ENCODE results near the gene DEFB108B. TPM values are rescaled to one million over a fixed set of nuclear protein-coding genes. Genes with fewer than 3 reads are reported as not detected.
"Not testable (repeated sequence)": the region's sequence is repeated elsewhere in the genome, so short reads cannot be mapped to it uniquely, and the experiment has no call there.

The DEFB108B gene
- total RNA-seq, 1 experiment from 2014 or later = not detected

DNA sequence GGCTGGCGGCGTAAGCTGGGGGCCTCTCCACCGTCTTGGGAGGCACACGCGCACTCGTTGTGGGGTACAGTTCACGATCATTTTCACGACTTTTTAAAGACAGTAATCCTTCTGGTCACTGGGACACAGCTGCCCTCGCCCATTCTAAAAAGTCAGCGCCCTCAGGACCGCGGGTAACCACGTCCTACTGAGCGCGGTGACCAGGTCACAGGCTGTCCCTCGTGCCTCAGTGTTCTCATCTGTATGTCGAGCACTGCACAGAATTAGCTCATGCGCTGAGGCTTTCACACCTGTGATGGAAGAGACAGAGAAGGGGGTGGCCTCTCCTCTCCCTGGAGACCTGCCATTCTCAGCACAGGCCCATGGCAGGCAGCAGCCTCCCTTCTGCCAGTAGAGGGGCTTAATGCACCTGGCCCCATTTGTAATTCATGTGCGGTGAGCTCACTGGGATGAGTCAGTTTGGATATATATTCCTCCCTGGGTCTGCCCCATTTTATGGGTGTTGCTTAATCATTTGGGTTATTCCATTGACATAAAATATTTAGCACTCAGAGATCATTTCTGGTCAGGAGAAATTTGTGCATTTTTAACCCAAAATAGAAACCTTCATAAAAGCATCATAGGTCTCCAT lies 45.1 kb upstream of the DEFB108B start:
- POLR2A ChIA-PET, H3K9me3 Mint-ChIP-seq: not testable (repeated sequence)
- H3K27ac Mint-ChIP-seq = peak overlapping the region; percentile 94

DNA sequence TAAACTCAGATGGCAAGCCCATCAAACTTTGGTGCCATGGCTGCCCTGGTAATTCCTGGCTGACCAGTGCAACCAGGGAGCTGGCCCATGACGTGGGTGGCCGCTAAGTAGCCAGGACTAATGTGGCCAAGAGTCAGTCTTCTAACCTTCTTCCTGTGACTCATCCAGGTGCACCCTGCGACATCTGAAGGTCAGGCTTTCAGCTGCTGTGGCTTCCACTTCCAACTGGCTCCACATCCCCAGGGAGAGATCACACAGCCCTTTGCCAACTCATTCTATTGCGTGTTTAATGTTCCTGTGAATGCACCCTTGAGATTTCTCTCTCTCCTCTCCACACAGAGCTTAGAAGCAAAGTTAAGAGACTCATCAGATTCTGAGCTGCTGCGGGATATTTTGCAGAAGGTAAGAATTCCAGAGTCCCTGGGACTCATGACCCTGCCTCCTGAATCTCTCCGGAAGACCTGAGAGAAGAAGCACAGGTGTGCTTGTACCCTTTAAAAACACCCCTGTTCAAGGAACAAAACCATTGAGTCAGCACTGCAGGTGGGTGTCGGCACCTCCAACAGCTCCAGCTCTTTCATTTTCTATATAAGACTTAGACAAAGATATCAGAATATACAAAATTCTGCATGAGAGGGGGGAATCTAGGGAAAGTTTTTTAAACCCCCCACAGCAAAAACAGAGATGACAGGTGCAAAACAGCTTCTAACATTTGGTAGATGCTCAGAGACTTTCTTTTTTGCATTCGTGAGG lies 43.4 kb upstream of the DEFB108B start:
- DNase-seq (ENCODE audit: low spot score); H3K36me3 Mint-ChIP-seq; H3K4me3 Mint-ChIP-seq; POLR2A ChIA-PET; H3K27me3 Mint-ChIP-seq (ENCODE audit: low read depth); ATAC-seq; H3K27ac Mint-ChIP-seq; H3K9me3 Mint-ChIP-seq: not testable (repeated sequence)
- CTCF ChIA-PET = interaction anchor here (1.1 kb wide), 1 partner anchor 11 kb away, joined by 4 read pairs; no protein-coding TSS in a partner anchor
- peaks cover 20% of the 10 kb centered on the region for H3K4me1 Mint-ChIP-seq

More for the DNA sequence above, 45.1 kb upstream of the DEFB108B start:
- H3K4me1 Mint-ChIP-seq = peaks cover 24% of the 10 kb centered on the region
- peak; percentile 44 for DNase-seq (ENCODE audit: low spot score)
- CTCF ChIA-PET = interaction anchor here (0.9 kb wide), 1 partner anchor 13 kb away, joined by 4 read pairs; no protein-coding TSS in a partner anchor
- H3K27me3 Mint-ChIP-seq (ENCODE audit: low read depth); H3K36me3 Mint-ChIP-seq; ATAC-seq: not testable (repeated sequence)
- H3K4me3 Mint-ChIP-seq = peak overlapping the region; percentile 94
- TF ChIP-seq RELA (CRISPR knock-in tag; IDR thresholded peaks at IDR 0.05; ENCODE audit: borderline replicate concordance) = peak; percentile 44; the same call in 1 of the 2 replicates
- 0 out of 2 replicates have a peak, but pooled peaks have one; percentile 4 for TF ChIP-seq TEAD4 (CRISPR knock-in tag; IDR thresholded peaks at IDR 0.05)
- 0 out of 2 replicates have a peak, but pooled peaks have one; percentile 30 for TF ChIP-seq MAX (CRISPR knock-in tag; IDR thresholded peaks at IDR 0.05)
- 0 out of 2 replicates have a peak, but pooled peaks have one; percentile 11 for TF ChIP-seq NR2C2 (CRISPR knock-in tag; IDR thresholded peaks at IDR 0.05)
- TF ChIP-seq TEAD1 (CRISPR knock-in tag; IDR thresholded peaks at IDR 0.05) = 0 out of 2 replicates have a peak, but pooled peaks have one; percentile 7
- TF ChIP-seq USF2 (CRISPR knock-in tag; IDR thresholded peaks at IDR 0.05) = 0 out of 2 replicates have a peak, but pooled peaks have one; percentile 0
- 0 out of 2 replicates have a peak, but pooled peaks have one; percentile 2 for TF ChIP-seq CREB1 (CRISPR knock-in tag; IDR thresholded peaks at IDR 0.05)

DNA sequence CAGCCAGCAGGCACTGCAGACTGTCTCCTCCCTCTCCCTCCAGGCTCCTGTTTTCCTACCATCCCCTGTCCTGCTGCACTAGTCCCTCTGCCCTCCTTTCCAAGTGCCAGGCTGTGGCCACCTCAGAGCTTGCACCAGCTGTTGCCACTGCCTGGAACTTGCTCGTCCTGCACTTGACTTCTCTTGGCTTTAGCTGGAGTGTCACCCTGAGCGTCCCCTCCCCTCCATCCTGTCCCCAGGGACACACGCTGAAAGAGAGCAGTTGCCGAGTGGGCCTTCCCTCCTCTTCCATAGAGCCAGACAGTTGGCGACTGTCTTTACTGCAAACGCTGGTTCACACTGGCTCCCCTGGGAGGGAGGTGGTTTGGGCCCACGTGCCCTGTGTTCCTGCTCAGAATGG lies 41.9 kb upstream of the DEFB108B start:
- H3K4me3 Mint-ChIP-seq; ATAC-seq; DNase-seq (ENCODE audit: low spot score); H3K27ac Mint-ChIP-seq; H3K36me3 Mint-ChIP-seq; POLR2A ChIA-PET; H3K9me3 Mint-ChIP-seq; H3K27me3 Mint-ChIP-seq (ENCODE audit: low read depth): not testable (repeated sequence)
- CTCF ChIA-PET = interaction anchor here (0.8 kb wide), 1 partner anchor 9 kb away, joined by 3 read pairs; no protein-coding TSS in a partner anchor
- H3K4me1 Mint-ChIP-seq = peaks cover 14% of the 10 kb centered on the region

DNA sequence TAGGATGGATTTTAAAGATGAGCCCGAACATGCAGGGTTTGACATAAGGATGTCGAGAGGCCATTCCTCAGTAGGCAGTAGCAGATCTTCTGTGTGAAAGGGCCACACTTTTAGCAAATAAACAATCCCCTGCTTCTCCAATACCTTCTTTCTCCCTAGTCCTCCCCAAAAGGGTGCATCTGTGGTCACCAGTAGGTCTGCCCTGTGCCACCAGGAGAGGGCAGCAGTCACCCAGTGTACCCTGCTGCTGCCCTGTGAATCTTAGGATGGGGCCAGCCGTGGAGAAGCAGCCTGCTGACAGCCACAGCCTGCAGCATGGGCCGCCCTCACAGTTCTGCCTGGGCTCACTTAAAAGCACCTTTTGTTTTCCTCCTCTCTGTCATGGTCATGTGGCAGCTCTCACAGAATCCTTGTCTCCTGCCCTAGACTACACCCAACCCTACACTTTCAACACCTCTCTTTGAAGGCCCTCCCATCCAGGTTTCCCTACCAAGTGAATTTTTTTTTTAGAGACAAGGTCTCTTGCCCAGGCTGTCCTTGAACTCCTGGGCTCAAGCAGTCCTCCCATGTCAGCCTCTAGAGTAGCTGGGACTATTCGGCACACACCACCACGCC lies 40.3 kb upstream of the DEFB108B start:
- ATAC-seq; H3K27ac Mint-ChIP-seq; CTCF ChIA-PET; H3K9me3 Mint-ChIP-seq; POLR2A ChIA-PET; H3K27me3 Mint-ChIP-seq (ENCODE audit: low read depth); H3K36me3 Mint-ChIP-seq; H3K4me3 Mint-ChIP-seq: not testable (repeated sequence)
- TF ChIP-seq, protein P1, sequence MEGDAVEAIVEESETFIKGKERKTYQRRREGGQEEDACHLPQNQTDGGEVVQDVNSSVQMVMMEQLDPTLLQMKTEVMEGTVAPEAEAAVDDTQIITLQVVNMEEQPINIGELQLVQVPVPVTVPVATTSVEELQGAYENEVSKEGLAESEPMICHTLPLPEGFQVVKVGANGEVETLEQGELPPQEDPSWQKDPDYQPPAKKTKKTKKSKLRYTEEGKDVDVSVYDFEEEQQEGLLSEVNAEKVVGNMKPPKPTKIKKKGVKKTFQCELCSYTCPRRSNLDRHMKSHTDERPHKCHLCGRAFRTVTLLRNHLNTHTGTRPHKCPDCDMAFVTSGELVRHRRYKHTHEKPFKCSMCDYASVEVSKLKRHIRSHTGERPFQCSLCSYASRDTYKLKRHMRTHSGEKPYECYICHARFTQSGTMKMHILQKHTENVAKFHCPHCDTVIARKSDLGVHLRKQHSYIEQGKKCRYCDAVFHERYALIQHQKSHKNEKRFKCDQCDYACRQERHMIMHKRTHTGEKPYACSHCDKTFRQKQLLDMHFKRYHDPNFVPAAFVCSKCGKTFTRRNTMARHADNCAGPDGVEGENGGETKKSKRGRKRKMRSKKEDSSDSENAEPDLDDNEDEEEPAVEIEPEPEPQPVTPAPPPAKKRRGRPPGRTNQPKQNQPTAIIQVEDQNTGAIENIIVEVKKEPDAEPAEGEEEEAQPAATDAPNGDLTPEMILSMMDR (IDR thresholded peaks at IDR 0.05) = 0 out of 2 replicates have a peak, but pooled peaks have one; percentile 35
- peak; percentile 63 for DNase-seq (ENCODE audit: low spot score)
- peaks cover 12% of the 10 kb centered on the region for H3K4me1 Mint-ChIP-seq

GRCh38 chr11:71794386-71795040 lies 38.5 kb upstream of the DEFB108B start:
- DNase-seq (ENCODE audit: low spot score); H3K4me1 Mint-ChIP-seq; H3K27ac Mint-ChIP-seq; H3K9me3 Mint-ChIP-seq; H3K4me3 Mint-ChIP-seq; ATAC-seq; CTCF ChIA-PET; POLR2A ChIA-PET; H3K36me3 Mint-ChIP-seq; H3K27me3 Mint-ChIP-seq (ENCODE audit: low read depth): not testable (repeated sequence)

- H3K4me1 Mint-ChIP-seq; ATAC-seq; POLR2A ChIA-PET; H3K27me3 Mint-ChIP-seq (ENCODE audit: low read depth); DNase-seq (ENCODE audit: low spot score); CTCF ChIA-PET; H3K27ac Mint-ChIP-seq; H3K4me3 Mint-ChIP-seq; H3K9me3 Mint-ChIP-seq: not testable (repeated sequence)
- H3K36me3 Mint-ChIP-seq = peaks cover 10% of the 10 kb centered on the region; the same call in 1 of the 2 replicates
These were observed 37.8 kb upstream of the DEFB108B start for GRCh38 chr11:71795236-71795635.

DNA sequence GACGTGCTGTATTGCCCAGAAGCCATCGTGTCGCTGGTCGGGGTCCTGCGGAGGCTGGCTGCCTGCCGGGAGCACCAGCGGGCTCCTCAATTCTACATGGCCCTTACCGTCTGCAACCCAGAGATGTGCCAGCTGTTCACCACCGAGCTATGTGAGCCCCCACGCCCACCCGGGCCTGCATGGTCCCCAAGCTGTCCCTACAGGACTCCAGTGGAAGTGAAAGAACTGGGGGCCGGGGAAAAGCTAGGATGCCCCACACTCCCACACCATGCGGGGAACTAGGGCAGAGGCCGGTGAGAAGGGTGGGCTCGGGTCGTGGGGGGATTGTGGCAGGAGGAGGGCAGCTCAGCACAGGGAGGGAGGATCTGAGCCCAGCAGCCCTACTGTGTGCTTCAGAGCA lies 37.0 kb upstream of the DEFB108B start:
- H3K36me3 Mint-ChIP-seq; POLR2A ChIA-PET; H3K9me3 Mint-ChIP-seq; H3K4me1 Mint-ChIP-seq; H3K4me3 Mint-ChIP-seq; CTCF ChIA-PET; DNase-seq (ENCODE audit: low spot score); ATAC-seq; H3K27me3 Mint-ChIP-seq (ENCODE audit: low read depth); H3K27ac Mint-ChIP-seq: not testable (repeated sequence)

DNA sequence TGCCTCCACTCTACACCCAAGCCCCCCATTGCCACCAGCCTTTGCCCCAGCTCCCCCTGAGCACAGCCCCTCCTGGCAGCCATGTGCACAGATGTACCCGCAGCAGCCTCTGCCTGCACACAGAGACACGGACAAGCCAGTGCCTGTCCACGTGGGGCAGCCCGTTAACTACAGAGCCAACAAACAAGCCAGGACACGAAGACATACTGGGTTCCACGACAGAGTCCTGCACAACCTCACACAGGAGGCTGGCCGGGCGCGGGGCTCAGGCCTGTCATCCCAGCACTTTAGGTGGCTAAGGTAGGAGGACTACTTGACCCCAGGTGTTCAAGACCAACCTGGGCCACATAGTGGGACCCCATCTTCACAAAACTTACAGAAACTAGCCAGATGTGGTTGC lies 36.2 kb upstream of the DEFB108B start:
- H3K36me3 Mint-ChIP-seq; H3K27ac Mint-ChIP-seq; H3K4me3 Mint-ChIP-seq; DNase-seq (ENCODE audit: low spot score); CTCF ChIA-PET; ATAC-seq; H3K27me3 Mint-ChIP-seq (ENCODE audit: low read depth); POLR2A ChIA-PET; H3K4me1 Mint-ChIP-seq; H3K9me3 Mint-ChIP-seq: not testable (repeated sequence)
